HepG2 (cell line): ENCODE data around the gene FAM161A. TPM values are rescaled to one million over a fixed set of nuclear protein-coding genes. Genes with fewer than 3 reads are reported as not detected.

ENCODE experiments used
- HMGA1 ChIP-seq: sonication (generic); formaldehyde crosslinking; conservative IDR thresholded peaks from 2 replicates; pipeline ENCODE4 v1.4.0; 2020; ENCODE audit warnings: missing genetic modification reagents
- JUNB ChIP-seq: sonication (generic); formaldehyde crosslinking; IDR thresholded peaks from 2 replicates; pipeline ENCODE4 v1.8.0; 2022; ENCODE audit warnings: missing genetic modification reagents, mild to moderate bottlenecking, borderline replicate concordance
- JUND ChIP-seq: sonication (generic); formaldehyde crosslinking; IDR thresholded peaks from 2 replicates; pipeline ENCODE4 v1.8.0; 2022; ENCODE audit warnings: mild to moderate bottlenecking, missing genetic modification reagents
- MAFG ChIP-seq: sonication (generic); formaldehyde crosslinking; IDR thresholded peaks from 2 replicates; pipeline ENCODE4 v1.5.1; 2020; ENCODE audit warnings: mild to moderate bottlenecking, missing genetic modification reagents
- MIXL1 ChIP-seq: IDR thresholded peaks from 2 replicates; pipeline ENCODE4 v1.6.1; 2016
- MLX ChIP-seq: IDR thresholded peaks from 2 replicates; pipeline ENCODE4 v1.6.1; 2016
- NCOA2 ChIP-seq: sonication (generic); formaldehyde crosslinking; IDR thresholded peaks from 2 replicates; pipeline ENCODE4 v1.8.0; 2022; ENCODE audit warnings: inconsistent platforms
- NFRKB ChIP-seq: fragments of 450-650 bp; IDR thresholded peaks from 2 replicates; pipeline ENCODE4 v1.6.1; 2017
- NKX3-1 ChIP-seq: sonication (generic); formaldehyde crosslinking; IDR thresholded peaks from 2 replicates; pipeline ENCODE4 v1.5.0; 2020; ENCODE audit warnings: missing genetic modification reagents
- PBX2 ChIP-seq: IDR thresholded peaks from 2 replicates; pipeline ENCODE4 v1.6.1; 2016; ENCODE audit warnings: control low read depth
- POGK ChIP-seq: sonication (generic); formaldehyde crosslinking; conservative IDR thresholded peaks from 2 replicates; pipeline ENCODE4 v1.8.0; 2022; ENCODE audit warnings: mild to moderate bottlenecking, moderate library complexity, missing genetic modification reagents
- PRPF4 ChIP-seq: fragments of 200-400 bp; formaldehyde crosslinking; IDR thresholded peaks from 2 replicates; pipeline ENCODE4 v1.6.1; 2016; ENCODE audit warnings: low read length, low read depth; ENCODE audit not compliant: poor library complexity, severe bottlenecking
- TBX3 ChIP-seq: fragments of 450-650 bp; IDR thresholded peaks from 2 replicates; pipeline ENCODE4 v1.6.1; 2017; ENCODE audit warnings: antibody characterized with exemption, mild to moderate bottlenecking, inconsistent platforms, borderline replicate concordance
- UBTF ChIP-seq: sonication (generic); formaldehyde crosslinking; IDR thresholded peaks from 2 replicates; pipeline ENCODE4 v1.4.0; 2020; ENCODE audit warnings: mild to moderate bottlenecking, missing genetic modification reagents
- ZNF143 ChIP-seq: sonication (generic); formaldehyde crosslinking; IDR thresholded peaks from 2 replicates; pipeline ENCODE4 v1.4.0; 2020; ENCODE audit warnings: missing genetic modification reagents
- ZNF260 ChIP-seq: sonication (generic); formaldehyde crosslinking; IDR thresholded peaks from 2 replicates; pipeline ENCODE4 v1.4.0; 2020; ENCODE audit warnings: missing genetic modification reagents, low read depth, mild to moderate bottlenecking, borderline replicate concordance
- ZNF282 ChIP-seq: fragments of 450-650 bp; IDR thresholded peaks from 2 replicates; pipeline ENCODE4 v1.6.1; 2018; ENCODE audit not compliant: partially characterized antibody
- ZNF564 ChIP-seq: sonication (generic); formaldehyde crosslinking; IDR thresholded peaks from 2 replicates; pipeline ENCODE4 v1.8.1; 2023; ENCODE audit warnings: mild to moderate bottlenecking, missing genetic modification reagents
- ZNF792 ChIP-seq: IDR thresholded peaks from 2 replicates; pipeline ENCODE4 v1.6.1; 2016
- ZSCAN30 ChIP-seq: sonication (generic); formaldehyde crosslinking; IDR thresholded peaks from 2 replicates; pipeline ENCODE4 v1.5.0; 2020; ENCODE audit warnings: mild to moderate bottlenecking, missing genetic modification reagents
- polyA plus RNA-seq, 8 experiments: library from polyadenylated mRNA; depleted of rRNA in 3 of 8; stranded (reverse) in 7 of 8; unstranded in 1 of 8; fragments of >200 nt; fragmentation: Illumina TruSeq in 4 of 8; extraction: Trizol in 4 of 8; gene quantifications; 2 replicates each; pipeline versions ENCODE4 v1.2.1 to v1.2.3, GENCODE V29; 2011 to 2016; ENCODE audit warnings: low read depth in 4 of 8, missing spikeins in 1 of 8, mixed read lengths in 1 of 8; ENCODE audit not compliant: insufficient read depth in 1 of 8
- total RNA-seq, 5 experiments: library from RNA; depleted of rRNA; stranded (reverse); fragments of >200 nt; fragmentation: Illumina TruSeq; extraction: Trizol; gene quantifications; 2 replicates each; pipeline ENCODE4 v1.2.3, GENCODE V29; 2016; ENCODE audit warnings: low read depth in 1 of 5
- TF ChIP-seq, protein P1 (sequence below): sonication (generic); formaldehyde crosslinking; conservative IDR thresholded peaks from 2 replicates; pipeline ENCODE4 v1.4.0; 2020; ENCODE audit warnings: missing genetic modification reagents

FAM161A gene
- total and polyA plus RNA-seq, 2 of the 13 experiments (the other 11 are each of a cell fraction or from before 2014, with no cell fraction given), result 2.7 to 3.4 TPM

DNA sequence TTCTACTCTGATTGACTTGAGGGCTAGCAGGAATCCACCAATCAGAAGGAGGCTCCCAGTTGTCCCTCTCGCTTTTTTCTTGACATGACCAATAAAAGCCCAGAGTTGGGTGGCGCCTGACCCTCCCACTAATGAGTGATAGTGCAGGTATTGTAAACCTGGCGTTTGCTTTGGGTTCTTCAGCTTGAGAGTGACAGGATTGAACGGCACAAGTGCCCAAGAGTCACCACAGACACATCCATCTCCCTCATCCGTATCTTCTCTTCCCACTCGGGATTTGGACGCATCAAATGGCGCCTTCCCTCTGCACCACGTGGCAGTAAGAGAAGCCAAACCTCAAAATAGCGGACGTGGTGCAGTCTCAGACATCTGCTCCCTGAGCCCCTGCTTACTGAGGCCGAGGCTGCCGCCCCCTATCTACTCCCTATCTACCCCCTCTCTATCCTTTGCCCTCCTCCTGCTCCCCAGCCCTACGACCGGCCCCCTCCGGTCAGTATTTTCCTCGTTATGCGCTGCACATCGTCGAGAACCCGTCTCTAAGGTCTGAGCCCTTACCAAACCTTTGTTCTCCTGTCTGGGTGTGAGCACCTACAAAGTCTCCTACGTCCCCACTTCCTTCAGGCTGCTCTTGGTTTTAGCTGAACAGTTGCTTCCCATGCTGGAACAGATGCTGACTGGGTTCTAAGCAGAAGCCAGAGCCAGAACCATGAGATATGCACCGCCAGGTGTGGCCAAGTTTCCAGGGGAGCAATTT is 881 bp upstream of the FAM161A start (continued):
- TF ChIP-seq PBX2 (CRISPR knock-in tag), result peak; percentile 94
- TF ChIP-seq, protein P1, sequence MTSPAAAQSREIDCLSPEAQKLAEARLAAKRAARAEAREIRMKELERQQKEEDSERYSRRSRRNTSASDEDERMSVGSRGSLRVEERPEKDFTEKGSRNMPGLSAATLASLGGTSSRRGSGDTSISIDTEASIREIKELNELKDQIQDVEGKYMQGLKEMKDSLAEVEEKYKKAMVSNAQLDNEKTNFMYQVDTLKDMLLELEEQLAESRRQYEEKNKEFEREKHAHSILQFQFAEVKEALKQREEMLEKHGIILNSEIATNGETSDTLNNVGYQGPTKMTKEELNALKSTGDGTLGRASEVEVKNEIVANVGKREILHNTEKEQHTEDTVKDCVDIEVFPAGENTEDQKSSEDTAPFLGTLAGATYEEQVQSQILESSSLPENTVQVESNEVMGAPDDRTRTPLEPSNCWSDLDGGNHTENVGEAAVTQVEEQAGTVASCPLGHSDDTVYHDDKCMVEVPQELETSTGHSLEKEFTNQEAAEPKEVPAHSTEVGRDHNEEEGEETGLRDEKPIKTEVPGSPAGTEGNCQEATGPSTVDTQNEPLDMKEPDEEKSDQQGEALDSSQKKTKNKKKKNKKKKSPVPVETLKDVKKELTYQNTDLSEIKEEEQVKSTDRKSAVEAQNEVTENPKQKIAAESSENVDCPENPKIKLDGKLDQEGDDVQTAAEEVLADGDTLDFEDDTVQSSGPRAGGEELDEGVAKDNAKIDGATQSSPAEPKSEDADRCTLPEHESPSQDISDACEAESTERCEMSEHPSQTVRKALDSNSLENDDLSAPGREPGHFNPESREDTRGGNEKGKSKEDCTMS, result no peak
- TF ChIP-seq ZNF564 (CRISPR knock-in tag), result no peak
- no peak for TF ChIP-seq PRPF4
- no peak for TF ChIP-seq NFRKB
- no peak for TF ChIP-seq NKX3-1 (CRISPR knock-in tag)
- TF ChIP-seq ZNF260, result no peak
- no peak for TF ChIP-seq JUNB
- peak; percentile 12; the same call in 1 of the 2 replicates for TF ChIP-seq ZNF143 (CRISPR knock-in tag)
- TF ChIP-seq ZNF792 (CRISPR knock-in tag), result no peak; the same call in 1 of the 2 replicates
- no peak; the same call in 1 of the 2 replicates for TF ChIP-seq MLX (CRISPR knock-in tag)
- peak; percentile 6; the same call in 1 of the 2 replicates for TF ChIP-seq TBX3
- TF ChIP-seq ZNF282, result no peak
- 0 out of 2 replicates have a peak, but pooled peaks have one; percentile 17 for TF ChIP-seq NCOA2 (CRISPR knock-in tag)
- no peak for TF ChIP-seq ZSCAN30 (CRISPR knock-in tag)
- no peak for TF ChIP-seq POGK (CRISPR knock-in tag)
- TF ChIP-seq HMGA1 (CRISPR knock-in tag), result no peak
- no peak for TF ChIP-seq UBTF (CRISPR knock-in tag)
- TF ChIP-seq MAFG (CRISPR knock-in tag), result no peak
- no peak for TF ChIP-seq JUND (CRISPR knock-in tag)
- peak; percentile 60 for TF ChIP-seq MIXL1 (CRISPR knock-in tag)
